Measurements from ENCODE around the gene TRPM4. TPM values are rescaled to one million over a fixed set of nuclear protein-coding genes. Genes with fewer than 3 reads are reported as not detected.

The TRPM4 gene
- total and polyA plus RNA-seq, 12 donors, result 20.4 to 100 (median 33.0) TPM

DNA sequence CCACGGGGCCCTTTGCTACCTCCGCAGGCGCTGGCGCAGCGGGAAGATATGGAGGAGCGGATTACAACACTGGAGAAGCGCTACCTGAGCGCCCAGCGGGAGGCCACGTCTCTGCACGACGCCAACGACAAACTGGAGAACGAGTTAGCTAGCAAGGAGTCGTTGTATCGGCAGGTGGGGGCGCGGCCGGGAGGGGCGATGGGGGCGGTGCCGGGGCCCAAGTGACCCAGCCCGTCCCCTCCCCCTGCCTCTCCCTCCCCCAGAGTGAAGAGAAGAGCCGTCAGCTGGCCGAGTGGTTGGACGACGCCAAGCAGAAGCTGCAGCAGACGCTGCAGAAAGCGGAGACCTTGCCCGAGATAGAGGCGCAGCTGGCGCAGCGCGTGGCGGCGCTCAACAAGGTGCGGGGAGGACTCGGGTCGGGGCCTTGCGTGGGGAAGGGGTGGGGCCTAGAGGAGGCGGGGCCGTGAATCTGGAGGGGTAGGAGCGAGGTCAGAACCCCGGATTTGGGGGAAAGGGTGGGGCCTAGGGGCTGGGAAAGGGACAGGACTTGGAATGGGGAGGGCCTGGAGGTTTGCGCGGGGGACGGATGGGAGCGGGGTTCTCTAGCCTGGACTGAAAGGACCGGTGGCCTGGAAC, 24.5 kb upstream of the TRPM4 start:
- H3K27ac ChIP-seq, result peak overlapping the region in 2 of 10 donors; percentile 10 to 28
- ATAC-seq, result peak in 6 of 8 donors; percentile 1 to 19 (median 12)
- peaks cover 0 to 19% (median 0%) of the 10 kb centered on the region in 7 donors for H3K27me3 ChIP-seq
- peaks cover 0 to 35% (median 24%) of the 10 kb centered on the region in 9 donors for H3K4me1 ChIP-seq
- H3K4me3 ChIP-seq, result peak overlapping the region in 9 of 10 donors; percentile 2 to 43 (median 37)
- no peaks in the 10 kb centered on the region for H3K9me3 ChIP-seq
- H3K36me3 ChIP-seq, result no peaks in the 10 kb centered on the region
- DNase-seq, result peak in 1 of 2 donors; percentile 57
- intact Hi-C loops (cut with DNase I), result no loop called here
- WGBS, 2 donors, result 9 to 23% methylated on average over 49 of the region's 49 CpGs
- TF ChIP-seq, protein P1, sequence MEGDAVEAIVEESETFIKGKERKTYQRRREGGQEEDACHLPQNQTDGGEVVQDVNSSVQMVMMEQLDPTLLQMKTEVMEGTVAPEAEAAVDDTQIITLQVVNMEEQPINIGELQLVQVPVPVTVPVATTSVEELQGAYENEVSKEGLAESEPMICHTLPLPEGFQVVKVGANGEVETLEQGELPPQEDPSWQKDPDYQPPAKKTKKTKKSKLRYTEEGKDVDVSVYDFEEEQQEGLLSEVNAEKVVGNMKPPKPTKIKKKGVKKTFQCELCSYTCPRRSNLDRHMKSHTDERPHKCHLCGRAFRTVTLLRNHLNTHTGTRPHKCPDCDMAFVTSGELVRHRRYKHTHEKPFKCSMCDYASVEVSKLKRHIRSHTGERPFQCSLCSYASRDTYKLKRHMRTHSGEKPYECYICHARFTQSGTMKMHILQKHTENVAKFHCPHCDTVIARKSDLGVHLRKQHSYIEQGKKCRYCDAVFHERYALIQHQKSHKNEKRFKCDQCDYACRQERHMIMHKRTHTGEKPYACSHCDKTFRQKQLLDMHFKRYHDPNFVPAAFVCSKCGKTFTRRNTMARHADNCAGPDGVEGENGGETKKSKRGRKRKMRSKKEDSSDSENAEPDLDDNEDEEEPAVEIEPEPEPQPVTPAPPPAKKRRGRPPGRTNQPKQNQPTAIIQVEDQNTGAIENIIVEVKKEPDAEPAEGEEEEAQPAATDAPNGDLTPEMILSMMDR (IDR thresholded peaks at IDR 0.05), result no peak

DNA sequence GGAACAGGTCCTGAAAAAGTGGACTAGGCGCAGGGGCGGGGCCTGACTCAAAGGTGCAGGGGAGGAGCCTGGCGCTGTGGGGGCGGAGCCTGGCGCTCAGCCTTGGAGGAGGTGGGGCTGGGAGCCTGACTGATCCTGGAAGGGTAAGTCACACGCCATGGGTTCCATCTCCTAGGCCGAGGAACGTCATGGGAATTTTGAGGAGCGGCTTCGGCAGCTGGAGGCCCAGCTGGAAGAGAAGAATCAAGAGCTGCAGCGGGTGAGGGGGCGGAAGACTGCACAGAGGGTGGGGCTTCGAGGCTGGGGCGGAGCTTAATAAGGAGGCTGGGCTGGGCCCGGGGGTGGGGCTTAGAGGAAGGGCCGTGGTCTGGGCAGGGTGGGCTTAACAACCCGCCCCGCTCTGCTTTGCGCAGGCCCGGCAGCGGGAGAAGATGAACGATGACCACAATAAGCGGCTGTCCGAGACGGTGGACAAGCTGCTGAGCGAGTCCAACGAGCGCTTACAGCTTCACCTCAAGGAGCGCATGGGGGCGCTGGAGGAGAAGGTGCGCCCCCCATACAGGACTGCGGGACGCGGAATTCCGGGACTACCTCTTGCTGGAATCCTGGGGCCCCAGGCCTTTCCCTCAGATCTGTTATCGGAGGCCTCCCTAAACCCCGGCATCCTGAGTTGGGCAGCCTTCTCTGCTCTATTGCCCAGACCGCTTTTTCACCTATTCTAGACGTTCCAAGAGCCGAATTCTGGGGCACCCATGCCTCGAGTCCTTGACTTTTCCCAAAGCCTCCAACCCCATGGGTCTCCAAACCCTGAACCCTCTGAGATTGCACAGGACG, 23.8 kb upstream of the TRPM4 start:
- TF ChIP-seq, protein P1 (IDR thresholded peaks at IDR 0.05), result peak in 2 of 9 donors; percentile 21 to 25
- peaks cover 0 to 29% (median 17%) of the 10 kb centered on the region in 9 donors for H3K4me1 ChIP-seq
- no peaks in the 10 kb centered on the region for H3K9me3 ChIP-seq
- ATAC-seq (peak; percentile 58 to 76 (median 70)), DNase-seq (peak; percentile 69 to 76)
- peak overlapping the region in 2 of 10 donors; percentile 10 to 28 for H3K27ac ChIP-seq
- intact Hi-C loops (cut with DNase I), result no loop called here
- H3K27me3 ChIP-seq, result peaks cover 0 to 19% (median 0%) of the 10 kb centered on the region in 7 donors
- peak overlapping the region in 9 of 10 donors; percentile 2 to 43 (median 37) for H3K4me3 ChIP-seq
- H3K36me3 ChIP-seq, result no peaks in the 10 kb centered on the region
- WGBS, 2 donors, result 22 to 38% methylated on average over 40 to 42 of the region's 42 CpGs

DNA sequence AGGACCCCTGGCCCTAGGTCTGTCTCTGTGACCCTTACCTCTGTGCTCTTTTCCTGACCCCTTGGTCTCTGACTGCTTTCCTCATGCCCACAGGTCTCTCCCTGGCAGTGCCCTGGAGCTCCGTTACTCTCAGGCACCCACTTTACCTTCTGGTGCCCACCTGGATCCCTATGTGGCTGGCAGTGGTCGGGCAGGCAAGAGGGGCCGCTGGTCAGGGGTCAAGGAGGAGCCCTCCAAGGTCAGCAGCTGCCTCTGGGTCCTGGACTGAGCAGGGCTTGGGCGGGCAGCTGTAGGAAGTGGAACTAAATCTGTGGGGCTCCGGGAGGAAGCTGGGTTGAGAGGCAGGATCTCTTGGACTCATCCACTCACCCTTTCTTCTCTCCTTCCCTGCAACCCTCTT, 21.9 kb upstream of the TRPM4 start:
- Histone ChIP-seq H3K4me3 (no peak overlapping the region), H3K9me3 (no peaks in the 10 kb centered on the region), H3K36me3 (no peaks in the 10 kb centered on the region), H3K4me1 (peaks cover 0 to 29% (median 16%) of the 10 kb centered on the region in 9 donors), H3K27me3 (peaks cover 0 to 19% (median 0%) of the 10 kb centered on the region in 7 donors), H3K27ac (peak overlapping the region in 4 of 10 donors; percentile 51 to 68 (median 54))
- intact Hi-C loops (cut with DNase I), result no loop called here
- ATAC-seq, result no peak
- no peak for DNase-seq
- WGBS, 2 donors, result 83 to 91% methylated on average over 5 of the region's 5 CpGs
- TF ChIP-seq, protein P1 (IDR thresholded peaks at IDR 0.05), result no peak

DNA sequence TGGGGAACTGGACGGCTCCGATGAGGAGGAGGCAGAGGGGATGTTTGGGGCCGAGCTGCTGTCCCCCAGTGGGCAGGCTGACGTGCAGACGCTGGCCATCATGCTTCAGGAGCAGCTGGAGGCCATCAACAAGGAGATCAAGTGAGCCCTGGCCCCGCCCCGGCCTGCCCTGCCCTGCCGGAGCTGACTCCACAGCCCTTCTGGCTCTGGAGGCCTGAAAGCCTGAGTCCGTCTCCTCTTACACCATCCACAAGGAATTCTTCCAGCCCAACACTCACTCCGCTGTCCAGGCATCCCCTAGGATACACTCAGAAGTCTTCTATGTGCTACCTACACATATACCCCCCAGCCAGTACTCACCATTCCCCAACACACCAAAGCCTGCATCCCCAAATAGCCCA, 20.8 kb upstream of the TRPM4 start:
- peak overlapping the region in 2 of 10 donors; percentile 13 to 16 for H3K4me3 ChIP-seq
- TF ChIP-seq, protein P1 (IDR thresholded peaks at IDR 0.05), result no peak
- peak; percentile 79 to 85 for DNase-seq
- ATAC-seq, result peak; percentile 53 to 79 (median 66)
- peak overlapping the region in 9 of 10 donors; percentile 21 to 69 (median 53) for H3K27ac ChIP-seq
- H3K36me3 ChIP-seq, result no peaks in the 10 kb centered on the region
- H3K4me1 ChIP-seq, result peaks cover 0 to 29% (median 16%) of the 10 kb centered on the region in 9 donors
- intact Hi-C loops (cut with DNase I), result no loop called here
- no peaks in the 10 kb centered on the region for H3K9me3 ChIP-seq
- H3K27me3 ChIP-seq, result peaks cover 0 to 19% (median 0%) of the 10 kb centered on the region in 7 donors
- 64 to 67% methylated on average over 10 of the region's 10 CpGs for WGBS, 2 donors
